Fibroblast of skin of back (primary cell): ENCODE results near the gene STRN4.
"Not testable (repeated sequence)": the region's sequence is repeated elsewhere in the genome, so short reads cannot be mapped to it uniquely, and the experiment has no call there.

Experiments
- DNase-seq: peaks from one replicate; pipeline ENCODE4 v3.0.0-alpha.2; 2013

The STRN4 gene

DNA sequence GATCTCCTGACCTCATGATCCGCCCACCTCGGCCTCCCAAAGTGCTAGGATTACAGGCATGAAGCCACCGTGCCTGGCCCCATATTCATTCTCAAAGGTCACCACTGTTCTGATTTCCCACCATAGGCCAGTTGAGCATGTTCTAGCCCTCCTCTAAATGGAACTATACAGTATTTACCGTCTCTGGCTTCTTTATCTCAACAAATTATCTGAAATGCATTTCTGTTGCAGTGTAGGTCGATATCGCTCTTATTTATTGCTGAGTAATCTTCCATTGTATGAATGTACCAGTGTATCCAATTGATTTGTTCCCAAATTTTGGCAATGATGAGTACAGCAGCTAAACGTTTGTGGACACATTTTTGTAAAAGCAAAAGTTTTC lies 26.8 kb upstream of the STRN4 start:
- no peak for DNase-seq

DNA sequence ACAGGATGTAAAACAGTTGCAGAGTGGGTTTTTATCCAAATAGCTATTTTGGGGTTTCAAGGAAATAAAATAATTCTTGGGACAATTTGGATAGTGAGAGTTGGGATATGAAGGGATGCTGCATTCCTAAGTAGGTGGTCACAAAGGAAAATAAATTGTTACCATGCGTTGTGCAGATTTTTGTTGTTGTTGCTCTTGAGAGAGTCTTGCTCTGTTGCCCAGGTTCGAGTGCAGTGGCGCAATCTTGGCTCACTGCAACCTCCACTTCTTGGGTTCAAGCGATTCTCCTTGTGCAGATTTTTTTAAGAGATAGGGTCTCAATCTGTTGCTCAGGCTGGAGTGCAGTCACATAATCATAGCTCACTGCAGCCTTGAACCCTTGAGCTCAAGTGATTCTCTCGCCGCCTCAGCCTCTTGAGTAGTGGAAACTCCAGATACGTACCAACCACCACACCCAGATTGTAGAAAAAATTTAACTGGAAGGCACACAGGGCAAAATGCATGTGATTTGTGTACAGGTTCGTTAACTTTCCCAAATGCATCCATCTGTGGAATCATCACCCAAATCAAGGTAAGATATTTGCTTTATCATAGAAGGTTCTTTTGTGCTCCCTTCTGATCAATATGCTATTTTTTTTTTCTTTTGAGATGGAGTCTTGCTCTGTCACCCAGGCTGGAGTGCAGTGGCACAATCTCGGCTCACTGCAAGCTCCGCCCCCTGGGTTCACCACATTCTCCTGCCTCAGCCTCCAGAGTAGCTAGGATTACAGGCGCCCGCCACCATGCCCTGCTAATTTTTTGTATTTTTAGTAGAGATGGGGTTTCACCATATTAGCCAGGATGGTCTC lies 26.1 kb upstream of the STRN4 start:
- no peak for DNase-seq

DNA sequence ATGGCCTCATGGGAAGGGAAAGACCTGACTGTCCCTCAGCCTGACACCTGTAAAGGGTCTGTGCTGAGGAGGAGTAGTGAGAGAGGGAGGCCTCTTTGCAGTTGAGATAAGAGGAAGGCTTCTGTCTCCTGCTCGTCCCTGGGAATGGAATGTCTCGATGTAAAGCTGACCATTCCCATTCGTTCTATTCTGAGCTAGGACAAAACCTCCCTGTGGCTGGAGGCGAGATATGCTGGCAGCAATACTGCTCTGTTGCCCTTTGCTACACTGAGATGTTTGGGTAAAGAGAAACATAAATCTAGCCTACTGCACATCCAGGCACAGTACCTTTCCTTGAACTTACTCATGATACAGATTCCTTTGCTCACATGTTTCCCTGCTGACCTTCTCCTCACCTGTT lies 22.5 kb upstream of the STRN4 start:
- not testable (repeated sequence) for DNase-seq

DNA sequence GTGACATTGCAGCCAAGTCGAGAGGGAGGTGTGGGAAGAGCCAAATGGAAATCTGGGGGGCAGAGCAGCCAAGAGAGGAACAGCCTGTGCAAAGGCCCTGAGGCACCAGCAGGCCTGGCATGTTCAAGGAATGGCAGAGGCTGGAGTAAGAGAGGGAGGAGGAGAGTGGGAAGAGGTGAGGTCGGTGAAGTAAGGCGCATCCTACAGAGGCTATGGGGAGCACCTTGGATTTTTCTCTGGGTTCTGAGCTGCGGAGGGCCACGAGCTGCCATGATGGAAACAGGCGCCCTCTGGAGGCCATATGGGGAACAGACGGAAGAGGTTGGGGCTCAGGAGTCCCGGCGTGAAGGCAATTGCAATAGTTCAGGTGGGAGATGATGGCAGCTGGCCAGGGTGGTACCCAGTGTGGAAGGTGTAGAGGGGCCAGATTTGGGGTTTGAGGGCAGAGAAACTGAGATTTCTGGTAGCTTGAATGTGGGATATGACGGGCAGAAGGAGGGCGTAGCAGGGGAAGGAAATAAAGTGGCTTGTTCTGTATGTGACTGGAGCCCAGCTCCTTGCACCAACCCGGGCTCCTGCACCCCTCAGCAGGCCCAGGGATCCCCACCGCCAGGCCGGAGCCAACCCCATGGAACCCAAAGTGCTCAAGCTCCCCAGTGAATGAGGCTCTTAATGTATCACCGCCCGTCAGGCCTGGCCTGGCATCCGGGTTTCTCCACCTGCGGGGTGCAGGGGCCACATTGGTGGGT lies 20.5 kb upstream of the STRN4 start:
- peak; percentile 32 for DNase-seq

DNA sequence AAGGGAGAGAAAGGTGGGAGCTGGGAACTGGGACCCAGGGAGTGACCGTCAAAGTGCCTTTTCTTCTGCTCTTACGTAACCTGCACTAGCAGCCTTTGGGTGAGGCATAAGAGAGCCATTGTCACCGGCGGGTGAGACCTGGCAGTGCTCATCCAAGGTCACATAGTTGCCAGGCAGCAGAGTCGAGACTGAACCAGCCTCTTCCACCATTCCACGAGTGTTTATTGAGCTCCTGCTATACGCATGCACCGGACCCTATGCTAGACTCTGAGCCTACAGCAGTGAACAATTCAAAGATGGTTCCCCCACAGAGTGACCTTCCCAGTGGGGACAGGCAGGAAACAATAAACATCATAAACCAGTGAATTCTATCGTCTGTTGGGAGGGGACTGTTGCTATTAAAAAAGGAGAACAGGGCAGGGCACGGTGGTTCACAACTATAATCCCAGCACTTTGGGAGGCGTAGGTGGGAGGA lies 18.6 kb upstream of the STRN4 start:
- no peak for DNase-seq

DNA sequence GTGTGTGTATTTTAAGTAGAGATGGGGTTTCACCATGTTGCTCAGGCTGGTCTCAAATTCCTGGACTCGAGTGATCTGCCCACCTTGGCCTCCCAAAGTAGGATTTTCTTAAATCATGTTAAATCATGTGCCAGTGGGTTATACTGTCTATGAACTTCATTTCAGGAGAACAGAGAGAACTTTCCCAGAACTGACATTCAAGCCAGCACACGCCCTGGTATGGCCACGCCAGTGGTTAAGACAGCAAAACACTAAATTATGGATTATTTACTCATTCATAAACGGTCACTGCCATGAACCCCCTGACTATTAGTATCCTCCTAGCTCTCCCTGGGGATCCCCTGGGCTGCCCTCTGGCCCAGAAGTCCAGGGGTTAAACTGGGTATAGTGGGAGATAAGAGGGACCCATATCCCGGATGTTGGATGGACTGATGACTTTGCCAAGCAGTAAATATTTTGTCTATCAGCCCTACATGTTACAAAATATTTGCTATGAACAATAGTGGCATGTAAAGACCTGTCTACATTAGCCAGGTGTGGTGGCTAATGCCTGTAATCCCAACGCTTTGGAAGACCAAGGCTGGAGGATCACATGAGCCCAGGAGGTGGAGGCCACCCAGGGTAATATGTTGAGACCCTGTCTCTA lies 16.1 kb upstream of the STRN4 start:
- no peak for DNase-seq

DNA sequence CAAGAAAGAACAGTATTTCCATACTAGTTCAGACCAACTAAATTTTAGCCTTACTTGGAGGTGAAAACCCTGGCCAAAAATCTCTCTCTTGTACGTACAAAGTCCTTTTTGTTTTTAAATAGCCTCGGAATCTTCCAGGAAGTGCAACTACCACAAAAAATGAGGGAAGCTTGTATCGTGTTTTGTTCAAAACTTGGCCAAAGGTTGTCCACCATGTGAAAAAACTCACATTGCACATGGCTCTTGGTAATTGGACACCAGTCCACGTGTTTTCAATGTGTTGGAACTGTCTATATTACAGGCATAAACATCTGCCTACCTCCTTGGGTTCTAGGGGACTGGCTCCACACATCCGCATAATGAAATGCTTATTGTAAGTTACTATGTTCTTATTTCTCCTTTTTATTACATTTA lies 15.2 kb upstream of the STRN4 start:
- peak; percentile 33 for DNase-seq

DNA sequence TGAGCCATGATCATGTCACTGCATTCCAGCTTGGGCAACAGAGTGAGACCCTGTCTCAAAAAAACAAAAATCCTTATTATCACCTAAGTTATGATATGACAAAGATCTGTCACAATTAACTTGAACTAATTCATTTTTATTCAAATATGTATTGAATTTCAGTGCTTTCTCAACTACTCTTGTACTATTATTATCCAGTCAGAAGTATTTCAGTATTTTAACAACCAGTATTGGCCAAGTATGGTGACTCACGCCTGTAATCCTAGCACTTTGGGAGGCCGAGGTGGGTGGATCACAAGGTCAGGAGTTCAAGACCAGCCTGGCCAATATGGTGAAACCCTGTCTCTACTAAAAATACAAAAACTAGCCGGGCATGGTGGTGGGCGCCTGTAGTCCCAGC lies 14.6 kb upstream of the STRN4 start:
- DNase-seq, result not testable (repeated sequence)

DNA sequence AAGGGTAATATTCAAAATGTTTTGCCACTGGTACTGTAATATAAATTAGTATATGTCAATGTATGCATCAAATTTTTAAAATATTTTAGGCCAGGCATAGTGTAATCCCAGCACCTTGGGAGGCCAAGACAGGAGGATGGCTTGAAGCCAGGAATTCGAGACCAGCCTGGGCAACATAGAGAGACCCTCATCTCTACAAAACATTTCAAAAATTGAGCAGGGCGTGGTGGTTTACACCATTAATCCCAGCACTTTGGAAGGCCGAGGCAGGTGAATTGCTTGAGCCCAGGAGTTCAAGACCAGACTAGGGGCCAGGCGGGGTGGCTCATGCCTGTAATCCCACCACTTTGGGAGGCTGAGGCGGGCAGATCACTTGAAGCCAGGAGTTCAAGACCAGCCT lies 14.1 kb upstream of the STRN4 start:
- DNase-seq, result no peak

DNA sequence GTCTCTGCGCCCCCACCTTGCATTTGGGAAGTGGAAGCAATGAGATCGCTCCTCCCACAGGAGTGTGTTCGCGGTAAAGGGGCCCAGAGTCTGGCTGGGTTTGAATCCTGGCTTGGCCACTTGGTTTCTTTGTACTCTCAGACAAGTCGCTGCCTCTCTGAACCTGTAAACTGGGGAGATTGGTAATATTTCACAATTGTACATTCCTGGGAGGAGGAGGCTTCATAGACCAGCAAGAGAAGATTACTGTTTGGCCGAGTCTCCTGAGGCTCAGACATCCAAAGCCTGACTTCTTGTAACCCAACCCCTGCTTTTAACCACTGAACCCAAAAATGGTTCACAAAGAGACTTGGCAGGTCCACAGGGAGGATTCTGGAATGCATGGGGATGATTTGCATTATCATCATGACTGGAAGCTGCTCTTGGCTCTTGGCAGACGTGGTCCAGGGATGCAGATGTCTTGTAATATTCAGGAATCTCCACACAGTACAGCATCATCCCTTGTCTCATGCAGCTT lies 13.6 kb upstream of the STRN4 start:
- peak; percentile 91 for DNase-seq

DNA sequence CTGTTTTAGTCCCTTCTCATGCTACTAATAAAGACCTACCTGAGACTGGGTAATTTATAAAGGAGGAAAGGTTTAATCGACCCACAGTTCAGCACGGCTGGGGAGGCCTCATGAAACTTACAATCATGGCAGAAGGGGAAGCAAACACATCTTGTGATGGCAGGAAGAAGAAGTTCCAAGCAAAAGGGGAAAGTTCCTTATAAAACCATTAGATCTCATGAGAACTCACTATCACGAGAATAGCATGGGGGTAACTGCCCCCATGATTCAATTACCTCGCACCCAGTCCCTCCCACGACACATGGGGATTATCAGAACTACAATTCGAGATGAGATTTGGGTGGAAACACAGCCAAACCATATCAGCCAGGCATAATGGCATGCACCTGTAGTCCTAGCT lies 13.0 kb upstream of the STRN4 start:
- DNase-seq, result no peak

DNA sequence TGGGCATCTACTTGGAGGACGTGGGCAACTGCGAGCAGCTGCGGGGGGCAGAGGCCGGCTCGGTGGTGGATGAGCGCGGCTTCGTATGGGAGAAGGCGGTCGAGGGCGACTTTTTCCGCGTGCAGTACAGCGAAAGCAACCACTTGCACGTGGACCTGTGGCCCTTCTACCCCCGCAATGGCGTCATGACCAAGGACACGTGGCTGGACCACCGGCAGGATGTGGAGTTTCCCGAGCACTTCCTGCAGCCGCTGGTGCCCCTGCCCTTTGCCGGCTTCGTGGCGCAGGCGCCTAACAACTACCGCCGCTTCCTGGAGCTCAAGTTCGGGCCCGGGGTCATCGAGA lies 10.3 kb upstream of the STRN4 start:
- DNase-seq, result no peak

DNA sequence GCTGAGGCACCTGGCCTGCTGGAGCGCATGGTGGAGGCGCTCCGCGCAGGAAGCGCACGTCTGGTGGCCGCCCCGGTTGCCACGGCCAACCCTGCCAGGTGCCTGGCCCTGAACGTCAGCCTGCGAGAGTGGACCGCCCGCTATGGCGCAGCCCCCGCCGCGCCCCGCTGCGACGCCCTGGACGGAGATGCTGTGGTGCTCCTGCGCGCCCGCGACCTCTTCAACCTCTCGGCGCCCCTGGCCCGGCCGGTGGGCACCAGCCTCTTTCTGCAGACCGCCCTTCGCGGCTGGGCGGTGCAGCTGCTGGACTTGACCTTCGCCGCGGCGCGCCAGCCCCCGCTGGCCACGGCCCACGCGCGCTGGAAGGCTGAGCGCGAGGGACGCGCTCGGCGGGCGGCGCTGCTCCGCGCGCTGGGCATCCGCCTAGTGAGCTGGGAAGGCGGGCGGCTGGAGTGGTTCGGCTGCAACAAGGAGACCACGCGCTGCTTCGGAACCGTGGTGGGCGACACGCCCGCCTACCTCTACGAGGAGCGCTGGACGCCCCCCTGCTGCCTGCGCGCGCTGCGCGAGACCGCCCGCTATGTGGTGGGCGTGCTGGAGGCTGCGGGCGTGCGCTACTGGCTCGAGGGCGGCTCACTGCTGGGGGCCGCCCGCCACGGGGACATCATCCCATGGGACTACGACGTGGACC lies 9.7 kb upstream of the STRN4 start:
- DNase-seq, result no peak

DNA sequence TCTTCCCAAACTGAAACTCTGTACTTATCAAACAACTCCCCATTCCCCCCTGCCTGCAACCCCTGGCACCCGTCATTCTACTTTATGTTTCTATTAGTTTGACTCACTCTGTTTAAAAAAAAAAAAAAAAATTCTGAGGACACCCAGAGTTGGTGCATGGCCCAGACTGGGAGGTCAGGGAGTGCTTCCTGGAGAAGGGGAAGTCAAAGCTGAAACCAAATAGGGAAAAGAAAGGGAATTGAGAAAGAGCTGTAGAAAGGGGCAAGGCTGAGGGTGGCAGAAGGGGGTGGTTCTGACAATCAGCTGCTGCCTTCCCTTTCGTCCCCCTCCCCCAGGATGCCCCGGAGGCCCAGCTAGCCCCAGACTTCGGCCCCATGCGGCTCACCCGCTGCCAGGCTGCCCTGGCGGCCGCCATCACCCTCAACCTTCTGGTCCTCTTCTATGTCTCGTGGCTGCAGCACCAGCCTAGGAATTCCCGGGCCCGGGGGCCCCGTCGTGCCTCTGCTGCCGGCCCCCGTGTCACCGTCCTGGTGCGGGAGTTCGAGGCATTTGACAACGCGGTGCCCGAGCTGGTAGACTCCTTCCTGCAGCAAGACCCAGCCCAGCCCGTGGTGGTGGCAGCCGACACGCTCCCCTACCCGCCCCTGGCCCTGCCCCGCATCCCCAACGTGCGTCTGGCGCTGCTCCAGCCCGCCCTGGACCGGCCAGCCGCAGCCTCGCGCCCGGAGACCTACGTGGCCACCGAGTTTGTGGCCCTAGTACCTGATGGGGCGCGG lies 9.0 kb upstream of the STRN4 start:
- DNase-seq, result peak; percentile 31

DNA sequence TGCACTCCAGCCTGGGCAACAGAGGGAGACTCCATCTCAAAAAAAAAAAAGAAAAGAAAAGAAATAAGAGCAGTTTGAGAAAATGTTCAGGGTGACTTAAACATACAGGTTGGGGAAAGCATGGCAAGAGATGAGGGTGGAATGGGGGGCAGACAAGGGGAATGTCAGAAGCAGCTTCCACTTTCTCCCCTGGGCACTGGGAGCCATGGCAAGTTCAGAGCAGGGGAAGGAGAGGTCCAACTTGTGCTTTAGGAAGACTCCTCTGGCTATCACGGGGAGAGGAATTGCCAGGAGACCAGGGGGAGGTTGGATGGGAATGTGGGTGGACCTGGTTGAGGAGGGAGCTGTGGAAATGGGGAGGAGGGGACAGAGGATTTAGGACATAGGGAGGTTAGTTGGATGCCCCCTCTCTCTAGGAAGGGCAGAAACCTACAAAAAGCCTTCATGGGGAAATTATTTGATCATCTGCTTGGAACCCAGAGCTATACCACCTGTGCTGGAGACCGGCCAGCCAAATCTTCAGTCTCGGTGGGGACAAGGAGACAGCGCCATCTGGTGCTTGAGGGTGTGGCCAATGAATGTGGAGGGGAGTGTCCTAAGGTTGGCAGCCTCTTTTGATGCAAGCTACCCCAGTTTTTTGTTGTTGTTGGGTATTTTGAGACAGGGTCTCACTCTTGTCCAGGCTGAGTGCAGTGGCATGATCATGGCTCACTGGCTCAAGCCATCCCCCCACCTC lies 7.3 kb upstream of the STRN4 start:
- peak; percentile 39 for DNase-seq

DNA sequence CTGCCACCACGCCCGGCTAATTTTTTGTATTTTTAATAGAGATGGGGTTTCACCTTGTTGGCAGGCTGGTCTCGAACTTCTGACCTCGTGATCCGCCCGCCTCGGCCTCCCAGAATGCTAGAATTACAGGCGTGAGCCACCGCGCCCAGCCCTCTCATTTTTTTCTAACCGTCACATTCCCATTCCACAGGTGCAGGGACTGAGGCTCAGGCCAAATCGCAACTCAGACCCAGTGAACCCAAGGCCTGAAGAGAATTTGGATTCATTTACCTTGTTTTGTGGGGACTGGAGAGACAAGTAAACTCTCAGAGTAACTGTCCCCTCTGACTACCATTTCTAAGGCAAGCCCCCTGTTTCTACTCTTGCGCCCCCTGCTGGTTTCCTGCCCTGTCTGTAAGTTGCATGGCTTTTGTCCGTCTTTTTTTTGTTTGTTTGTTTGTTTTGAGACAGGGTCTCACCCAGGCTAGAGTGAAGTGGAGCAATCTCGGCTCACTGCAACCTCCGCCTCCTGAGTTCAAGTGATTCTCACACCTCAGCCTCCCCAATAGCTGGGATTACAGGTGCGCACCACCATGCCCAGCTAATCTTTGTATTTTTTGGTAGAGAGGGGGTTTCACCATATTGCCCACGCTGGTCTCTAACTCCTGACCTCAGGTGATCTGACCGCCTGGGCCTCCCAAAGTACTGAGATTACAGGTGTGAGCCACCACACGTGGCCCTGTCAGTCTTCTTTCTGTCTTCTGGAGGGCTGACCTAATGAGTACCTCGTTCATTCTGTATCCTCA lies 2.3 kb upstream of the STRN4 start:
- DNase-seq, result peak; percentile 59

DNA sequence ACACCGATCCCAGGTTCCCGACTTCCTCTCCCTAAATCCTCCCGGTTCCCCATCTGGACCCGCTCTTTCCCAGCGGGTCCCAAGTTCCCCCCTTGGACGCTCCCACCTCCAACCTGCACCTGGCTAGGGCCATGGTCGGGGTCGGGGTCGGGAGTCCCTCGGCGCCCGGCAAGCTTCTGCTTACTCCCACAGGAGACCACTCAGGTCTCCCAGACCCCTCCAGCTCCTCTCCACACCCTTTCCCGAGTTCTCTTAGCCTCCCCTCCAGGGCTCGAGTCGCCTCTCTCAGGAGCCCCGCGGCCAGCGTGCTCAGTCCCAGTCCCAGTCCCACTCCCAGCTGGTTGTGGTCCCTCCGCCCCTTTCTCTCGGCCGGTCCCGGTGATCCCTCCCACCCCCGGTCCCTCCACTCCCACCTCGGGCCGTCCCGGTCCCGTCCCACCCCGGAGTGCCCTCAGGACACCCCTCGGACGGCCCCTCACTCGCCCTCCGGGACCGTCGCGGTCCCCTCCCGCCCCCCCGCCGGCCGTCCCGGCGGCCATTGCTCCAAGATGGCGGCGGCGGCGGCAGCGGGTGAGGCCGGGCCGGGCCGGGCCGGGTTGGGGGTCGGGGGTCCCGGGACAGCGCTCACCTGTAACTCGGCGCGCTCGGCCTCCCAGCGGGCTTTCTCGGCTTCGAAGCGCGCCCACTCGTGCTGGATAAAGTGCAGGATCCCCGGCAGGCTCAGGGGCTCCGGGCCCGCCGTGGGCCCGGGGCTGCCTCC lies 549 bp downstream of the STRN4 start, which contains the start of gene FKRP:
FKRP (plus strand) TSS at position 537 of the 760 bp plus-strand sequence. CDS start 9,394 bp downstream, outside the sequence.
- peak; percentile 11 for DNase-seq

DNA sequence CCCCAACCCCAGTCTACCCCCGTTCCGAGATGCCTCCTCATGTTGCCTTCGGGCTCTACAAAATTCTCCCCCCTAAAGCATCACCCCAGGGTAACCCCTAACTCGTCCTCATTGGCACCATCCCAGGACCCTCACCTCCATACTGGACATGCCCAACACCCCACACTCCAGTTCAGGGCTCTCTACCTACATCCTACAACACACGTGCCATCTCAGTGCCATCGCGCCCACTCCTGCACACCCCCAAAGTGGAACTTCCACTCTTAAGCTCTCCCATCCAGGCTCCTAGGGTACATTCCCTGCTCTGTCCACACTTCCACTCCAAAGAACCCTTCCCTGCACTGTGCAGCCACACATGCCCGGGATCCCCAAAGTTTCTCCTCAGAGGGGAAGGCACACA lies 1.2 kb downstream of the STRN4 start:
- no peak for DNase-seq

DNA sequence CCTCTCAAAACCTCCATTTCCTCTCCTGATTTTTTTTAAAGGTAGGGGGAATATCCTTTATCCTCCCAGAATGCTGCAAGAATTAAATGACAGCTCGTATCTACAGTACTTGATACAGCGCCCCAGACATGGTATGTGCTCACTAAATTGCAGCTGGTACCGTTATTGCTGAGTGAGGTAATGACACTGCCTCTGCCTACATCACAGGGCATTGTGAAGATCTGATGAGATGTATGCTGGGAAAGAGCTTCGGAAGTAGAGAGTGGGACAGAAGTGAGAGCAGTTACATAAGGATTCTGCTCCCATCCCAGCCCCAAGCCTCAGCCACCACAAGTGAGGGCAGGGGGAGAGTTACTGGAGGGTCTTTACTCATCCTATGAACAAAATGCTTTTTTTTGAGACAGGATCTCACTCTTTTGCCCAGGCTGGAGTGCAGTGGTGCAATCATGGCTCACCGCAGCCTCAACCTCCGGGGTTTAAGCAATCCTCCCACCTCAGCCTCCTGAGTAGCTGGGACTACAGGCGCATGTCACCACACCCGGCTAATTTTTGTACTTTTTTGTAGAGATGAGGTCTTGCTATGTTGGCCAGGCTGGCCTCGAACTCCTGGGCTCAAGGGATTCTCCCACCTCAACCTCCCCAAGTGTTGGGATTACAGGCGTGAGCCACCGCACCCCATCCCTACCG lies 2.1 kb downstream of the STRN4 start:
- no peak for DNase-seq
